Mucosa of gallbladder (tissue), 1 donor: ENCODE results near the gene STAC3. TPM values are rescaled to one million over a fixed set of nuclear protein-coding genes. Genes with fewer than 3 reads are reported as not detected.

Experiments
- DNase-seq: peaks from one replicate; pipeline ENCODE4 v3.0.0-alpha.2; 2020; ENCODE audit warnings: low spot score
- total RNA-seq: library from RNA; stranded (reverse); gene quantifications from one replicate; pipeline ENCODE4 v1.2.1, GENCODE V29; 2021
- donor health status: DM: no; HTN: no; CAD: no.

The STAC3 gene
- total RNA-seq, 1 donor from 2014 or later, result 3.6 TPM

DNA sequence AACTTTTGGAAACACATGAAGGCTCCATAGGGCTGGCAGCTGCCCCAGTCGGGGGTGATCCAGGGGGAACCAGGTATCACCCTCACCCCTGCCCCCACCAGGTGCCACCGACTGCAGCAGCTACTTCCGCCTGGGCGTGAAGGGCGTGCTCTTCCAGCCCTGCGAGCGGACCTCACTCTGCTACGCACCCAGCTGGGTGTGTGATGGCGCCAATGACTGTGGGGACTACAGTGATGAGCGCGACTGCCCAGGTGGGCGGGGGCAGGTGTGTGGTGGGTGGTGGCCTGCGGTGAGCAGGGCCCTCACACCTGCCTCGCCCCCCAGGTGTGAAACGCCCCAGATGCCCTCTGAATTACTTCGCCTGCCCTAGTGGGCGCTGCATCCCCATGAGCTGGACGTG lies 56.7 kb downstream of the STAC3 start:
- DNase-seq, result no peak

GRCh38 chr12:57193706-57194245 lies 57.2 kb downstream of the STAC3 start:
- no peak for DNase-seq

Other genes starting within 250 kb of the STAC3 start
- 5.7 TPM for gene ZBTB39, start 244.6 kb downstream of the STAC3 start, total RNA-seq
- gene TAC3, start 234.7 kb downstream of the STAC3 start, total RNA-seq, result 0.52 TPM
- 48.5 TPM for gene MYO1A, start 201.1 kb downstream of the STAC3 start, total RNA-seq
- gene NEMP1, start 172.4 kb downstream of the STAC3 start, total RNA-seq, result 11.4 TPM
- gene NAB2, start 162.1 kb downstream of the STAC3 start, total RNA-seq, result 21.4 TPM
- gene STAT6, start 139.8 kb downstream of the STAC3 start, total RNA-seq, result 287 TPM
- 241 TPM for gene LRP1, start 122.7 kb downstream of the STAC3 start, total RNA-seq
- not detected for gene LRP1-AS, start 103.6 kb downstream of the STAC3 start, total RNA-seq
- gene NXPH4, start 34.4 kb downstream of the STAC3 start, total RNA-seq, result 0.83 TPM
- 65.1 TPM for gene SHMT2, start 21.5 kb downstream of the STAC3 start, total RNA-seq
- 73.5 TPM for gene R3HDM2, start 179.9 kb upstream of the STAC3 start, total RNA-seq
- gene INHBC, start 183.6 kb upstream of the STAC3 start, total RNA-seq, result not detected
- 0.58 TPM for gene INHBE, start 204.1 kb upstream of the STAC3 start, total RNA-seq
- gene GLI1, start 208.6 kb upstream of the STAC3 start, total RNA-seq, result 6.2 TPM
- 20.4 TPM for gene ARHGAP9, start 228.7 kb upstream of the STAC3 start, total RNA-seq
- 116 TPM for gene MARS1, start 236.9 kb upstream of the STAC3 start, total RNA-seq